ENCODE results near the gene PLCXD3.

DNA sequence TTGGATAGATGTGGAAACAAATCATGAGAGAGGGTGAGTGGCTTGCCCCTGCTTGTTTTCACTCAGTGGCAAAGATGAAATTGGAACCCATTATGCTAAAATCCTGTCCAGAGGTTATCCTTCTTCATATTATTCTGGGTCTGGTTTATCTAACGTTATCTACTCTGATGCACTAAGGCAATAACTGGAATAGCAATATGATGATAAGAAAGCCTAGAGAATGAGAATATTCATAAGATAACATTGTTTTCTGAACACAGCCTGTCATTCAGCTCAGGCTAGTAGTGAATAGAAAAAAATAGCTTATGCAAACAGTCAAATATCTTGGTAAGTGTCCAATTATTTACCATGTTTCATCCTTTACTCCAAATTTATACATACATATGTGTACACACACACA is 165.1 kb downstream of the PLCXD3 start:
- TF ChIP-seq SRF (IDR thresholded peaks at IDR 0.05; ENCODE audit: low read depth in 2 of 2, low read length in 2 of 2) (no peak), RAD21 (IDR thresholded peaks at IDR 0.05; ENCODE audit: insufficient read depth, low read depth, low read length) (no peak), ETV6 (conservative IDR thresholded peaks at IDR 0.05 in 1 of 2, IDR thresholded peaks at IDR 0.05 in 1 of 2; ENCODE audit: borderline replicate concordance in 1 of 2, low read depth in 1 of 2) (no peak), NRF1 (conservative IDR thresholded peaks at IDR 0.05; ENCODE audit: low read depth, low read length) (no peak), CHD2 (IDR thresholded peaks at IDR 0.05; ENCODE audit: borderline replicate concordance, low read depth, low read length) (no peak), ZNF384 (IDR thresholded peaks at IDR 0.05; ENCODE audit: borderline replicate concordance, low read depth, low read length) (no peak)
- TF ChIP-seq, protein P1, sequence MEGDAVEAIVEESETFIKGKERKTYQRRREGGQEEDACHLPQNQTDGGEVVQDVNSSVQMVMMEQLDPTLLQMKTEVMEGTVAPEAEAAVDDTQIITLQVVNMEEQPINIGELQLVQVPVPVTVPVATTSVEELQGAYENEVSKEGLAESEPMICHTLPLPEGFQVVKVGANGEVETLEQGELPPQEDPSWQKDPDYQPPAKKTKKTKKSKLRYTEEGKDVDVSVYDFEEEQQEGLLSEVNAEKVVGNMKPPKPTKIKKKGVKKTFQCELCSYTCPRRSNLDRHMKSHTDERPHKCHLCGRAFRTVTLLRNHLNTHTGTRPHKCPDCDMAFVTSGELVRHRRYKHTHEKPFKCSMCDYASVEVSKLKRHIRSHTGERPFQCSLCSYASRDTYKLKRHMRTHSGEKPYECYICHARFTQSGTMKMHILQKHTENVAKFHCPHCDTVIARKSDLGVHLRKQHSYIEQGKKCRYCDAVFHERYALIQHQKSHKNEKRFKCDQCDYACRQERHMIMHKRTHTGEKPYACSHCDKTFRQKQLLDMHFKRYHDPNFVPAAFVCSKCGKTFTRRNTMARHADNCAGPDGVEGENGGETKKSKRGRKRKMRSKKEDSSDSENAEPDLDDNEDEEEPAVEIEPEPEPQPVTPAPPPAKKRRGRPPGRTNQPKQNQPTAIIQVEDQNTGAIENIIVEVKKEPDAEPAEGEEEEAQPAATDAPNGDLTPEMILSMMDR (IDR thresholded peaks at IDR 0.05 in 2 of 3, conservative IDR thresholded peaks at IDR 0.05 in 1 of 3; ENCODE audit: control insufficient read depth in 2 of 3, extremely low read depth in 1 of 3, insufficient read depth in 1 of 3, low read depth in 3 of 3, low read length in 3 of 3), result no peak
- TF ChIP-seq, protein P2, sequence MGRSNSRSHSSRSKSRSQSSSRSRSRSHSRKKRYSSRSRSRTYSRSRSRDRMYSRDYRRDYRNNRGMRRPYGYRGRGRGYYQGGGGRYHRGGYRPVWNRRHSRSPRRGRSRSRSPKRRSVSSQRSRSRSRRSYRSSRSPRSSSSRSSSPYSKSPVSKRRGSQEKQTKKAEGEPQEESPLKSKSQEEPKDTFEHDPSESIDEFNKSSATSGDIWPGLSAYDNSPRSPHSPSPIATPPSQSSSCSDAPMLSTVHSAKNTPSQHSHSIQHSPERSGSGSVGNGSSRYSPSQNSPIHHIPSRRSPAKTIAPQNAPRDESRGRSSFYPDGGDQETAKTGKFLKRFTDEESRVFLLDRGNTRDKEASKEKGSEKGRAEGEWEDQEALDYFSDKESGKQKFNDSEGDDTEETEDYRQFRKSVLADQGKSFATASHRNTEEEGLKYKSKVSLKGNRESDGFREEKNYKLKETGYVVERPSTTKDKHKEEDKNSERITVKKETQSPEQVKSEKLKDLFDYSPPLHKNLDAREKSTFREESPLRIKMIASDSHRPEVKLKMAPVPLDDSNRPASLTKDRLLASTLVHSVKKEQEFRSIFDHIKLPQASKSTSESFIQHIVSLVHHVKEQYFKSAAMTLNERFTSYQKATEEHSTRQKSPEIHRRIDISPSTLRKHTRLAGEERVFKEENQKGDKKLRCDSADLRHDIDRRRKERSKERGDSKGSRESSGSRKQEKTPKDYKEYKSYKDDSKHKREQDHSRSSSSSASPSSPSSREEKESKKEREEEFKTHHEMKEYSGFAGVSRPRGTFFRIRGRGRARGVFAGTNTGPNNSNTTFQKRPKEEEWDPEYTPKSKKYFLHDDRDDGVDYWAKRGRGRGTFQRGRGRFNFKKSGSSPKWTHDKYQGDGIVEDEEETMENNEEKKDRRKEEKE (IDR thresholded peaks at IDR 0.05), result no peak
